Glutamatergic neuron (in vitro differentiated cells): ENCODE measurements around the gene OR51D1. TPM values are rescaled to one million over a fixed set of nuclear protein-coding genes. Genes with fewer than 3 reads are reported as not detected.
A peak's percentile ranks its signal among the peaks of the same experiment; 100 is the strongest.

Experiments
- DNase-seq: peaks from one replicate; pipeline ENCODE4 v3.0.0; 2022
- H3K27ac Mint-ChIP-seq: one replicate; pipeline ENCODE4 v1.8.0; 2020; ENCODE audit warnings: mild to moderate bottlenecking, mixed read lengths, inconsistent platforms; ENCODE audit not compliant: unreplicated experiment
- H3K27me3 Mint-ChIP-seq: one replicate; pipeline ENCODE4 v1.8.0; 2020; ENCODE audit warnings: mild to moderate bottlenecking, moderate library complexity, mixed read lengths, inconsistent platforms; ENCODE audit not compliant: unreplicated experiment
- H3K36me3 Mint-ChIP-seq: one replicate; pipeline ENCODE4 v1.8.0; 2020; ENCODE audit warnings: mild to moderate bottlenecking, mixed read lengths, inconsistent platforms; ENCODE audit not compliant: unreplicated experiment
- H3K4me1 Mint-ChIP-seq: one replicate; pipeline ENCODE4 v1.8.0; 2020; ENCODE audit warnings: mild to moderate bottlenecking, low read depth, mixed read lengths, inconsistent platforms; ENCODE audit not compliant: unreplicated experiment
- H3K4me3 Mint-ChIP-seq: one replicate; pipeline ENCODE4 v1.8.0; 2020; ENCODE audit warnings: mild to moderate bottlenecking, mixed read lengths, inconsistent platforms; ENCODE audit not compliant: unreplicated experiment
- H3K9me3 Mint-ChIP-seq: one replicate; pipeline ENCODE4 v1.8.0; 2020; ENCODE audit warnings: mild to moderate bottlenecking, moderate library complexity, mixed read lengths, inconsistent platforms; ENCODE audit not compliant: unreplicated experiment
- long read RNA-seq: library from polyadenylated mRNA; unstranded; transcript quantifications from one replicate; pipeline ENCODE4 v2.0.0, GENCODE V29; 2020; ENCODE audit not compliant: unreplicated experiment
- total RNA-seq: library from RNA; stranded (reverse); fragmentation: NEBNext Ultra II Directional; extraction: Animal tissue kit (Norgen Biotek cat#: 25700); gene quantifications from one replicate; pipeline ENCODE4 v1.2.1, GENCODE V29; 2021; ENCODE audit not compliant: unreplicated experiment
- TF ChIP-seq, protein P1 (sequence below): fragments of 200-600 bp; sonication (generic); IDR thresholded peaks from one replicate; pipeline ENCODE4 v1.5.0; 2021; ENCODE audit not compliant: partially characterized antibody, unreplicated experiment

OR51D1 gene, protein sequence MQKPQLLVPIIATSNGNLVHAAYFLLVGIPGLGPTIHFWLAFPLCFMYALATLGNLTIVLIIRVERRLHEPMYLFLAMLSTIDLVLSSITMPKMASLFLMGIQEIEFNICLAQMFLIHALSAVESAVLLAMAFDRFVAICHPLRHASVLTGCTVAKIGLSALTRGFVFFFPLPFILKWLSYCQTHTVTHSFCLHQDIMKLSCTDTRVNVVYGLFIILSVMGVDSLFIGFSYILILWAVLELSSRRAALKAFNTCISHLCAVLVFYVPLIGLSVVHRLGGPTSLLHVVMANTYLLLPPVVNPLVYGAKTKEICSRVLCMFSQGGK
- total RNA-seq = not detected
- long read RNA-seq = 0 reads

DNA sequence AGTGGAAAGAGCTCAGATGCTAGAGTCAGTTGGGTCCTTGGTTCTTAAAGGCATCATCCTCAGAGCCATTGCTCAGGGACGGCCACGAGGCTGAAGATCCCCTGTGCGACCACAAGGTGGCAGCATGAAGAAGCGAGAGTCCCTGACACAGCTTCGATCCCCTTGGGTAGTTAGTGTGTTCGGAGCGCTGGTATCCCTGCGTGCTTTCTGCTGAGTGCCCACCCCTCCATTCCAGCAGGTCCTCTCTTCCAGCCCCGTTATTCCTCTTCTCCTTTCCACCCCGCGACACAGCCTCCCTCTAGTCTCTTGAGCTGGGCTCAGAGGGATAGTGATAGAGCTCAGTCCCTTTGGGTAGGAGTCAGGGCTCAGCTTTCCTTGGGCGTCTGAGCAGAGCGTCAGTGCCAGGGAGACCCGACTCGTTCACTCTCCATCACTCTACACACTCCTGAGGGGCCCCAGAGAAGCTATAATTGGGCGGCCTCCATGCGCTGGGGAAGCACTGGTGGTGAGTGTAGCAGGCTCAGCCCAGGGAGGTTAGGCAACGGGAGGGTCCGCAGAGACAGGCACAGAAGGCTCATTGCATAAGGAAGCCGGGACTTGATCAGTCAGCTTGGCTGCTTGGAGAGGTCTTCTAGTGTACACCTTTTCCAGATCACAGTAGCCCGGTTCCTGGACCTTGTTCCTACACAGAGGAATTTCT, at the start of gene OR51D1:
Gene OR51D1, plus strand, starts transcription at position 516 of the 700 bp plus-strand sequence. CDS start 2,314 bp downstream, outside the sequence.
- no peak within 1 kb of the TSS for H3K27ac Mint-ChIP-seq

DNA sequence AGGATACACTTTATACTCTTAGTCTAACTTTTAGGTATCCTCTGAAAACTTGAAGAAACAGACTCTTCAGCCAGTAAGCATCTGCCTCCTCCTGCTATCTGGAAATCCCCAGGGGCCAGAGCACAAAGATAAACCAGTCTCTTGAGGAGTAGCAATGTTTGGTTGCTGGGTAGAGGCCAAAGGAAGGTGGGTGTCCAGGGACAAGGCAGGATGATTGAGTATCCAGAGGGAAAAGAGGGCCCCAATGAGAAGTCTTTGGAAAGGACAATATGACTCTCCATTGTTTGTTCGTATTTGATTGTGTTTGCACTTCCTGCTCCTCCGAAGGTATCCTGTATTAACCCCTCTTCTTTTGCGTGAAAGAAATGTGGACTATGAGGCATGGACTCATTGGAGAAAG, 48.3 kb upstream of the OR51D1 start:
- H3K27ac Mint-ChIP-seq = no peak overlapping the region
- no peaks in the 10 kb centered on the region for H3K9me3 Mint-ChIP-seq
- no peak for DNase-seq
- TF ChIP-seq, protein P1, sequence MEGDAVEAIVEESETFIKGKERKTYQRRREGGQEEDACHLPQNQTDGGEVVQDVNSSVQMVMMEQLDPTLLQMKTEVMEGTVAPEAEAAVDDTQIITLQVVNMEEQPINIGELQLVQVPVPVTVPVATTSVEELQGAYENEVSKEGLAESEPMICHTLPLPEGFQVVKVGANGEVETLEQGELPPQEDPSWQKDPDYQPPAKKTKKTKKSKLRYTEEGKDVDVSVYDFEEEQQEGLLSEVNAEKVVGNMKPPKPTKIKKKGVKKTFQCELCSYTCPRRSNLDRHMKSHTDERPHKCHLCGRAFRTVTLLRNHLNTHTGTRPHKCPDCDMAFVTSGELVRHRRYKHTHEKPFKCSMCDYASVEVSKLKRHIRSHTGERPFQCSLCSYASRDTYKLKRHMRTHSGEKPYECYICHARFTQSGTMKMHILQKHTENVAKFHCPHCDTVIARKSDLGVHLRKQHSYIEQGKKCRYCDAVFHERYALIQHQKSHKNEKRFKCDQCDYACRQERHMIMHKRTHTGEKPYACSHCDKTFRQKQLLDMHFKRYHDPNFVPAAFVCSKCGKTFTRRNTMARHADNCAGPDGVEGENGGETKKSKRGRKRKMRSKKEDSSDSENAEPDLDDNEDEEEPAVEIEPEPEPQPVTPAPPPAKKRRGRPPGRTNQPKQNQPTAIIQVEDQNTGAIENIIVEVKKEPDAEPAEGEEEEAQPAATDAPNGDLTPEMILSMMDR = no peak
- H3K4me1 Mint-ChIP-seq = no peaks in the 10 kb centered on the region
- H3K4me3 Mint-ChIP-seq = no peak overlapping the region
- H3K27me3 Mint-ChIP-seq = no peaks in the 10 kb centered on the region
- no peaks in the 10 kb centered on the region for H3K36me3 Mint-ChIP-seq

More for the DNA sequence above, at the start of gene OR51D1:
- Mint-ChIP-seq H3K27me3 (no peaks in the 10 kb centered on the region), H3K4me3 (no peak within 1 kb of the TSS), H3K36me3 (no peaks in the 10 kb centered on the region), H3K9me3 (no peaks in the 10 kb centered on the region), H3K4me1 (no peaks in the 10 kb centered on the region)
- TF ChIP-seq, protein P1 = peak; percentile 89
- DNase-seq = peak; percentile 88

DNA sequence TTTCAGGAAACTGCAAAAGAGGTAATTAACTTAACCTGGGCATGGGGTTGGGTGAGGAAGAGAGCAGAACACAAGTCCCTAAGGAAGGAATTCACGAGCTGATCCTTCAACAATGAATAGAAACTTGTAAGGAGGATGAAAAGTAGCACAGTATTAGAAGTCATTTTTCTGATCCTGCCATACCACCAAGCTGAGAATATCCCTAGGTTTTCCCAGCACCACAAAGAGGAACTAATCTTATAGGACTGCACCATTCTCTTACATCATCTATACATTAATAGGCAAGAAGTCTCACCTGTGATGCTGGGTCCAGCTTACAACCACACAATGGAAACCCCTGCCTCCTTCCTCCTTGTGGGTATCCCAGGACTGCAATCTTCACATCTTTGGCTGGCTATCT, 43.5 kb upstream of the OR51D1 start, which contains the start of gene OR52I1:
Gene OR52I1, plus strand, starts transcription at position 301 of the 400 bp plus-strand sequence. Its CDS starts 0 bp downstream, at position 301.
- TF ChIP-seq, protein P1 = no peak
- Mint-ChIP-seq H3K27ac (no peak within 1 kb of the TSS), H3K9me3 (no peaks in the 10 kb centered on the region), H3K4me3 (no peak within 1 kb of the TSS), H3K4me1 (peaks cover 2% of the 10 kb centered on the region), H3K27me3 (no peaks in the 10 kb centered on the region), H3K36me3 (no peaks in the 10 kb centered on the region)
- DNase-seq = no peak

DNA sequence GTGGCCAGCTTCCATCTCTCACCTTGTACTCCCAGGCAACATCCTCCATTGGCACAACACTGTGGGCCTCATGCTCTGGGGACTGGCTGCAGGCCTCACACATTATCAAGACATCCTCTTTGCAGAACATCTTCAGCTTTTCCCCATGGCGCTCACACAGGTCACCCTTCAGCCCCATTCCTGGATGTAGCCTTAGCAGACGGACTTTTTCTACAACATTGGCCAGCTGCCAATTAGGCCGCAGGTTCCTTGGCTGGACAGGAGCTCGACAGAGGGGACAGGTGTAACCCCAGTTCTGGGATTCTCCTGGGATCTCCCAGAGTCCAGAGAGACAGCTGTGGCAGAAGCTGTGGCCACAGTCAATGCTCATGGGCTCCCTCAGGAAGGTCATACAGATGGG, 32.2 kb upstream of the OR51D1 start:
- H3K27me3 Mint-ChIP-seq = peaks cover 2% of the 10 kb centered on the region
- no peak overlapping the region for H3K4me3 Mint-ChIP-seq
- no peak overlapping the region for H3K27ac Mint-ChIP-seq
- TF ChIP-seq, protein P1 = no peak
- no peaks in the 10 kb centered on the region for H3K4me1 Mint-ChIP-seq
- peaks cover 1% of the 10 kb centered on the region for H3K9me3 Mint-ChIP-seq
- DNase-seq = no peak
- H3K36me3 Mint-ChIP-seq = no peaks in the 10 kb centered on the region
